ENCODE results near the gene CDRT15.
"Not testable (repeated sequence)": the region's sequence is repeated elsewhere in the genome, so short reads cannot be mapped to it uniquely, and the experiment has no call there.

CDRT15 gene

GRCh38 chr17:14206891-14207290 lies 29.8 kb downstream of the CDRT15 start:
- DNase-seq (ENCODE audit: low spot score): no peak

- no peak for DNase-seq (ENCODE audit: low spot score)
Measured at GRCh38 chr17:14205992-14206461, 30.6 kb downstream of the CDRT15 start.

GRCh38 chr17:14205380-14205779 lies 31.3 kb downstream of the CDRT15 start:
- no peak for DNase-seq (ENCODE audit: low spot score)

DNA sequence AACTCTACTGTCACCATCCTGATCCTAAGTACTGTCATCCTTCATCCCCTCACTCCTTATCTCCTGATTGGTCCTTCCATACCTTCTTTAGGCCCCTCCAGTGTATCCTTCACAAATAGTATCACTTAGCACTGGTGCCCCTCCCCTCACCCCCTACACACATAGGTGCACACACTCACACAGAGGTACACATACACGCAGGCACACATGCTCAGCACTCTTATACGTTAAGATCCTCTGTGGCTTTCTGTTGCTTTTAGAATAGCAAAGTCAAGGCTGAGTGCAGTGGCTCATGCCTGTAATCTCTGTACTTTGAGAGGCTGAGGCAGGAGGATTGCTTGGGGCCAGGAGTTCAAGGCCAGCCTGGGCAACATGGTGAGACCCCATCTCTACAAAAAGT lies 32.1 kb downstream of the CDRT15 start:
- no peak for DNase-seq (ENCODE audit: low spot score)

GRCh38 chr17:14204084-14204483 lies 32.6 kb downstream of the CDRT15 start:
- no peak for DNase-seq (ENCODE audit: low spot score)

DNA sequence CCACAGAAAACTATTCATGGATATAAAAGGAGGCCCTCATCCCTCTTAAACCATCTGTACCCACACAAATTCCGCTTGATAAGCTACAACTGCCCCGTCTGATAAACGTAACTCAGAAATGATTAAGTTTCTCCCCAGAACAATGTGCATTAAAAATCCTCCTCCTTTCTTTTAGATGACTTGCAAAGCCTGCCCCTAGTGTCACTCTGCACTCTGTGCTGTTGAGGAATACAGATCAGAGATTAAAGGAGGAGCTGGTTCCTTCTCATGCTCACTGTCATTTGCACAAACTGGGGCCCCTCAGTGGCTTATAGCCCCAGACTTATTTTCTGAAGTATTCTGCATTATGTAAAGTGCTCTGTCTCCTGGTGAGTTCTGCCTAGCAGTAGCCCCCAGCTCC lies 33.3 kb downstream of the CDRT15 start:
- no peak for DNase-seq (ENCODE audit: low spot score)

DNA sequence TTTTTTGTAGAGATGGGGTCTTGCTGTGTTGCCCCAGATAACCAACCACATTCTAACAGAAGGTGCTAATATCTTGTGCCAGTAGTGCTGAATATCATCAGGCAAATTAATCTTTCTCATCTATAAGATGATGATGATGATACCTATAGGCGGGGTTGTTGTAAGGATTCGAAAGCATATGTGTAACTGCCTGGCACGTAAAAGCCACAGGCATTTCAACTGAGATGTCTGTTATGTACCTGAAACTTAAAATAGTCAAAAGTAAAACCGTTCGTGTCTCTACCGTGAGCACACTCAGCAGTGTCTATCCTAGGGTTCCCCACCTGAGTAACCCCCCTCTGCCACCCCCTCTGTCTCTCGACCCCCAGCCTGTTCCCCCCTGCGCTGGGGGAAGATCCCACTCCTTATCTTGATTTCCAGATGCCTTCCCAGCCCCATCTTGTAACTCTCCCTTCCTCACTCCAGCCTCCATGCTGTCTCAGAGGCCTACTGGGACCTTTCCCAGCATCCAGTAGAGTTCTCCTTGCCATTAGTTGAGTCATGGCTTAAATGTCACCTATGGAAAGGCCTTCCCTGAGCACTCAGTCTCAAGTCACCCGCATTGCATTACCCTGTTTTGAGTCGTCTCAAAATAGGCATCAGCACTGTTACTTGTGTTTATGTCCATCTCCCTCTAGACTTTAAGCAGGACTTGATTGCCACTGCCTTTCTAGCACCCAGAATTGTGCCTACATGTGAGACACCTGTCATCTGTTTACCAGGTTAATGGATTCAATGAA lies 34.1 kb downstream of the CDRT15 start:
- DNase-seq (ENCODE audit: low spot score): no peak

DNA sequence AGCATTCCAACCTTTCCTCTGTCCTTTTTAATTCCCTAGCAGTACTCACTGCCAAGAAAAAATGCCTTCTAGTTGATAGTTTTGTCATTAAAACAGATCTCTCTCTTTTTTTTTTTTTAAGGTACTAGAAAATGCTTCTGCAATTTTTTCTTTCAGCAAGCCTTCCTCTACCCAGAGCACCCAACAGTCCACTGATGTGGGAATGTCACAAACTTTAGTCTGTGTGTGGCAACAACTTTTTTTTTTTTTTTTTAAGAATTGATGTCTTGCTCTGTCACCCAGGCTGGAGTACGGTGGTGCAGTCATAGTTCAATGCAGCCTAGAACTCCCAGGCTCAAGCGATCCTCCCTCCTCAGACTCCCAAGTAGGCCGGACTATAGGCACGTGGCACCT lies 34.7 kb downstream of the CDRT15 start:
- DNase-seq (ENCODE audit: low spot score): no peak

DNA sequence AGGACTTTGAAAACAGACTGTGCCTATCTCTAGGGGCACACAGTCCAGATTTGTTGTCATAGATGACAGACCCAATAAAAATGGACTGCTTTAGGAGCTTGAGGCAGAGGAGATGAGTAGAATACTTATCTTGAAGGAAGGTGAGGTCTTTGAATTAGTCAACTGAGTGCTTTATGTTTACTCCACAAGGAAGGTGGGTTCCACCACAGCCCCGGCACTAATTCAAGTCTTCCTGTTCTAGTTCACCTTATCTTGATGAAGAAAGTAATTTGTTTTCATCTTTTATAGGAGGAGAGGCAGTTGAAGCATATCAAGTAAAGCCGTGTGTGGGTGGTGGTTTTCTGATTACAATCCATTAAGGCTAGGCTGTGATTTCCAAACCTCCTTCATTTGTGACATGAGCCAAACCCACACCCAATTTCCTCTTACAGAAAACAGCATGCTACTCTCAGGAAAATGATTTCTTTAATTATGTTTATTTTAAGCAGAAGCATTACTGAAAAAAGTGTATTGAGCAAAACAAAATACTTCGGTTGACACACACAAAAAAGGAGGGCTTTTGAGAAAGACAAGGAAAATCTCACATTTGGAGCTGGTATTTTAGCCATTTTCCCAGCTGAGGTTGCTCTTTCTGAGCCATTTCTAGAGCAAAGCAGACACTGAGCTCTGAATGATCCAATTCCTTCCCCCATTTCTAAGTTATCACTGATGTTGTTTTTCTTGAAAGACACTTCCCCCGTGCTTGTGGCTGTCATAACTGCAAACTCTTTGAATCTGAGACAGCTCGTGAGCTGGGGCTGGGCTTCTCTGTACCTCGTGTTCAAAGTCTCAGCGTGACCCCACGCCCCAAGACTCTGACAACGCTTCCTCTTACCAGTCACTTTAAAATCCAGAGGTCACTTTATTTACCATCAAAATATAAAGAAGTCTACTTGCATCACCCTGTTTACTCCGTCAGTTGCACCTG lies 35.4 kb downstream of the CDRT15 start:
- DNase-seq (ENCODE audit: low spot score): no peak

- DNase-seq (ENCODE audit: low spot score): no peak
Measured at GRCh38 chr17:14200354-14200753, 36.3 kb downstream of the CDRT15 start.

DNA sequence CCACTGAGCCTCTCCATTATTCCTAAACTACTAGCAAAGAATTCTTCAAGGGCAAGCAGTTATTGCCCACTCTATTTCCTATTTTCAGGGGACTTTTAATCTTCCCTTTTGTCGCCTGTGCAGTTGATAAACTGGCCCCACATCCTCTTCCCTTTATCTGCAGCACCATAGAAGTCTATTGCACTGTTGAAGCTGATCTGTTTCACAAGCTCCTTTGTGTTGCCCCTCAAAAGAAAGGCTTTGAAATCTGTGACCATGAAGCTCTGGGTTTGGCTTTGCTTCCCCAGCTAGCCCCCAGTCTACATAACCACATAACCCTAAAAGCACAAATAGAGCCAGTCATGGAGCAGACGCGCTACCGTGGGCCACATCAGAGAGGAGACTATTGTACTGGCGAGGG lies 37.1 kb downstream of the CDRT15 start:
- DNase-seq (ENCODE audit: low spot score): no peak

DNA sequence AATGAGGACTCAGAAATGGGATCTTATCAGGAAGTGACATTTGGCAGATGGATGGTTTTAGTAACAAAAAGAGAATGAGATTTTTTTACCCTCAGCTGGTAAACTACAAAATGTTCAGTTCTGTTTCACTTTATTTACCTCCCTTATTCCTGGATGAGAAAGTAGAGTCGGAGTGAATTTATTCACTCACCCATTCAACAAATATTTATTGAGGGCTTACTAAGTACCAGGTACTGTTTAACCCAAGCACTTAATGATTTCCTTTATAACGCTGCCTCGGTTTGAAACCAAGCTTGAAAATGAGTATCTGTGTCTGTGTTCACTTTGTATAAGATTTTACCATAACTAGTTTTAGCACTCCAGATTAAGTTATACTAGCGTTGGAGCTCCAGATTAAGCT lies 38.1 kb downstream of the CDRT15 start:
- no peak for DNase-seq (ENCODE audit: low spot score)

DNA sequence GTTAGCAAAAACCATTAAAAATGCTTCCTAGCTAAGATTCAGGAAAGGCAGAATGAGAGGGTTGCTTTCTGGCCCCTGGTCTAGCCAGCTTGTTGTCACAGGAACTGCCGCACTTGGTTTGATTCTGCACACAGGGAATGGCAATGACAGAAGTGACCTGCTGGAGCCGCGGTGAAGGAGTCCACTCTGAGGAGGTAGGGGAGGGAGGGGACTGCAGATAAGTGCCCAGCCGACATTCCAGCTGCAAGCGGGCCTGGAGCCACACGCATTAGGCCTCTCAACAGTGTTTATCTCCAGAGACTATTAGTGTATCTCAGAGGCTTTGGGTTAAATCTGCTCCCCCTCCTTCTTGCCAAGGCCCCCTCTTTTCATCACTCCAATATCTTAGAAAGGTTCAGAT lies 38.6 kb downstream of the CDRT15 start:
- no peak for DNase-seq (ENCODE audit: low spot score)

DNA sequence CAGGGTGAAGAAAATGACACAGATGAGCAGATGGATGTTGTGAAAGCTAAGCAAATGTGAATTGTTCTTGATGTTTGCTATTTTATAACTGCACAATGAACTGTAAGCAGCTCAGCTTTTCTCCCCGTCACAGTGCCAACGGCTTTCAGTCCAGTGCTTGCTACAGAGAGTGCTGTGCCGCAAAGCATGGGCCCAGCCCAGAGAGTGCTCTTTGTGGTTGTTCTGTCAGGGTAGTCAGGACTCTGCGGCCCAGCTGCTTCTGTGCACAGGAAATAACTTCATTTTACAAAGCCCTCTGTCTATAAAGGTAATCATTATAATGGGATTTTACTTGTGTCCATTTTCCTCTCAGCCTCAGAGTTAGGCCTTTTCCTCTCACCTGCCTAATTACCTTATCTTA lies 39.1 kb downstream of the CDRT15 start:
- DNase-seq (ENCODE audit: low spot score): no peak

DNA sequence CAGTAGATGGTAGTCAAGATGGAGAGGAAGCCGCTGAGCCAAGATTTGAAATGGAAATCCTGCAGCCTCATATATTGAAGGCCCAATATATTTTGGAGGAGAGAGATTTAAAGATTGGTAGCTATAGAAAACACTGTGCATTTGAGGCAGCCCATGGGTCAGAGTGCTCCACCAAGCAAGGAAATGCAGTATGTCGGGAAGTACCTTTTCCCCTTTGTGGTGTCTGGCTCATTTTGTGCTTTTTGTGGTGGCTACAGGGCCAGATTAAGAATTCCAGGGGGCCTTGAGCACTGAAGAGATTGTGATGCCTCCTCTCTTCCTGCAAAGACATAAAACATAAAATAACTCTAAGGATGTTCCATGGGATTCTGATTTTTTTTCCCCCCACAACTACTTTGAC lies 39.6 kb downstream of the CDRT15 start:
- DNase-seq (ENCODE audit: low spot score): no peak

DNA sequence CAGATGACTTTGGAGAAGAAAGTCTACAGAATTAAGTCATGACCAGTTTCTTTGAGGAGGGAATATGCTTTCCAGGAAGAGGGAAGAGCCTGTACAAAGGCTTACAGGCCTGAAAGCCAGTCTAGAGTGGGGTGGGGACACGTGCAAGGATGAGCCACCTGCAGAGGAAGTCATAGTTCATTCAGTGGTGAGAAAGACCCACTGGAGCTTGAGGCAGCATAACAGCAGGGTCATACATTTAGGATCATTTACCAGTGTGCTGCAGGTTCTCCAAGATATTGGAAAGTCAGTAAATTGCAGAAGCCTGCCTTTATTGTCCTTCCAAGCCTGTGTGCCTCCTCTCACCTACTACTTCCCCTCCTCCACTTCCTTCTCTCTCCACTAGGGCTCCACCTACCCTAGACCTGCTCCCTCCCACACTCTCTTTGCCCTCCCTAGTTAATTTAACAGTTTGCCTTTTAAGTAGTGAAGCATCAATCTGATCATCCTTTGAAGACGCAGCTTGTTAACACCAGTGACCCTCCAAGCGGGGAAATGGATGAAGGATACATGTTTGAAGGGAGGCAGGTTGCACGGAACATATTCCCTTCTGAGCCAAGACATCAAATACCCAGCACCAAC lies 40.2 kb downstream of the CDRT15 start:
- DNase-seq (ENCODE audit: low spot score): no peak

DNA sequence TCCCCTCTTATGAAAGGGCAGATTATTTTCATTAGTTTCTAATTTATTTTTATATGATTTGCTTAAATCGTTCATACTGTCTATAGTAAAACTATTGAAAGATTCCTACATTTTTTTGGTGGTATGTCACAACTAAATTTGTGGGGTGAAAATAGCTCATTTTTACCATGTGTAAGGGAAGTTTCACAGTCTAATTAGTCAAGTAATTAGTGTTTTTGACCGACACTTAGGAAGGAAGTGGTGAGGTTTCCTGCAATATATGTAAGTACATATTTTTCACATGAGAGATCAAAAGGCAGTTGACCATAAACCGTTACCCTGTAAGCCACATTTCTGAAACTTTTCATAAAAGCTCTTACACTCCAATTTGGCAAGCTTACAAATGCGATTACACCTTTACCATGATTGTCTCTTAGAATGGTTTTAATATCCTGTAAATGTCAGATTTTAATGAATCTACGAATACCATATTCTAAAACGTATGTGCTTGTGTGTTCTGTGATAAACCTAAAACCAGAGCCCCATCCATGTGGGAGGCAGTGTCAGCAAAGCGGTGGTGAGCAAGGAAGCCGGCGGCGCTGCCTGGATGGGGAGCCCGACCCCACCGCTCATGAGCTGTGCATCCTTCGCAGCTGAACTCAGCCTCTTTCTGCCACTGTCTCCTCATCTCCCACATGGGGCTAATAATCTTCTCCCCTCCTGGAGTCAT lies 43.9 kb downstream of the CDRT15 start:
- not testable (repeated sequence) for DNase-seq (ENCODE audit: low spot score)

- DNase-seq (ENCODE audit: low spot score): not testable (repeated sequence)
Measured at GRCh38 chr17:14192039-14192438, 44.6 kb downstream of the CDRT15 start.

DNA sequence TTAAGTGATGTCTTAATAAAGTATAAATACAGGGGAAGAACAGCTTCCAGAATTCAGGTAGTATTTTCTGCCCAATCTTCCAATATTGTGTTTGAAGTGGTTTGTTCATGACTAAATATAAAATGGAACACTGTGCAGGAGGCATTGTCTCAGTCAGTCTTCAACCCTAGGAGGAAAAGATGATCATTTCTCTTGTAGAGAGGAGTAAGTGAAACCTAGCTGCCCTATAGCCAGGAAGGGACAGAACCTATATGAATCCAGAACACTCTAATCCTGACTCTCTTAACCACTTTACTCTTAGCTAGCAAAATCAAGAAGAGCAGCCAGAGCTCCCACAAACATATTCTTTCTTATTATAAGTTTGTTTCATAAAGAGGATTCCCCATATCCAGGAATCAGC lies 45.2 kb downstream of the CDRT15 start:
- not testable (repeated sequence) for DNase-seq (ENCODE audit: low spot score)

DNA sequence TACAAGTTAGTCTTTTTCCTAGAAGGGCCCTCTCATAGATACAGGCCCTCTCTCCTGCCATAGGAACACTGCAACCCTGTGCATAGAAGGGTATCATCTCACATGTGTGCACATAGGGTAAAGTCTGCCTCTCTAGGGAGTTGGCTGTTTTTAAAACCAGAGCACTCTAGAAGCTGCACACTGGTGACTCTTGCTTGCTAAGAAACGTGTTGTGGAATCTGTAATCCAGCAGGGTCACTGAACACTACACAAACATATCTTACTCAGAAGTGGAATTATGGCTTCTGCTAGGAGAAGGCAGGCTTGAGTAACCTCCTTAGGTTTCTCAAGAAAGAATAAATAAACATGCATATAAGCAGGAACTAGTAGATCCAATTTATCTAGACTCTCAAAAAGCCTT lies 45.9 kb downstream of the CDRT15 start:
- not testable (repeated sequence) for DNase-seq (ENCODE audit: low spot score)

DNA sequence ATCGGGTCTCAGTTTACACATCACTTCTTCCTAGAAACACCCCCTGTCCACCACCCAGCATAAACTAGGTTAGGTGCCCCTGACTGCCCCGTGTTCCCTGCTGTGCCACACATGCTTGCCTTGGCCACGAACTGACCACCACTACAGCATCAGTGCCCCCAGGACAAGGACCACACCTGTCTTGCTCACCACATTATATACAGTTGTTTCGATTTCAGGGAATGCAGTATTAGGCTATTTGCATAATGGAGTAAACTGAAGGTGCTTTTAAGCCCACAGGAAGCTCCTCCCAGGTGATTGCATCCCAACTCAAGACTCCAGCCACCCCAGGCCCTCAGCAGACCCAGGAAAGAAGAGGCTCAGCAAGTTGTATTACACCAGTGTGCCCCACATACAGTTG lies 50.2 kb downstream of the CDRT15 start:
- not testable (repeated sequence) for DNase-seq (ENCODE audit: low spot score)

Data from kidney capillary endothelial cell (primary cell).